ENCODE results near the gene KRT23.

DNA sequence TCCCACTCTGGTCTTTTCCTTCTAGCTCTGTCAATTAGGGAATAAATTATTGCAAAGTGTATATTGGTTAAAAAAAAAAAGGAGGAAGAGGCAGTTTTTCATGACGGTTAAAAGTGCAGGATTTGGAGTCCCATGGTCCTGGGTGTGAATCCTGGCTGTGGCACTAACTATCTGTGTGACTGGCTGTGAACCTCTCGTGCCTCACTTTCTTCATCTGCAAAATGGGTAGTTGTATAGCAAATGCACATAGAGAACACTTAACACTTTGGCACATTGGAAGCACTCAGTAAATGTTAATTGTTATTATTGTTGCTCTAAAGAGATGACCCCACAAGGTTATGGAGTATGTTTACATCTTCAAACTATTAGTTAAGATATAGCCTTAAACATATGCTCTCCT, 10.5 kb upstream of the KRT23 start:
- TF ChIP-seq FOXP2 (optimal IDR thresholded peaks at IDR 0.05; ENCODE audit: control extremely low read depth, extremely low read length, insufficient read depth) (no peak), POLR2AphosphoS5 (IDR thresholded peaks at IDR 0.05; ENCODE audit: borderline replicate concordance, low read depth, low read length) (no peak)
